K562 (cell line): ENCODE results near the gene R3HDM1. TPM values are rescaled to one million over a fixed set of nuclear protein-coding genes. Genes with fewer than 3 reads are reported as not detected.

Experiments
- DDX20 ChIP-seq: fragments of 450-650 bp; IDR thresholded peaks from 2 replicates; pipeline ENCODE4 v1.6.1; 2016; ENCODE audit warnings: missing genetic modification characterization, low read depth, mild to moderate bottlenecking, missing compliant biosample characterization, moderate library complexity
- HIVEP1 ChIP-seq: fragments of 250-450 bp; sonication (Bioruptor Pico); IDR thresholded peaks from 2 replicates; pipeline ENCODE4 v1.4.0; 2020; ENCODE audit warnings: mild to moderate bottlenecking
- JUNB ChIP-seq: fragments of 450-650 bp; formaldehyde crosslinking; conservative IDR thresholded peaks from 2 replicates; pipeline ENCODE4 v1.4.0; 2020; ENCODE audit warnings: mild to moderate bottlenecking
- KLF1 ChIP-seq: fragments of 450-650 bp; IDR thresholded peaks from 2 replicates; pipeline ENCODE4 v1.6.1; 2016; ENCODE audit warnings: missing genetic modification characterization, missing compliant biosample characterization
- LARP7 ChIP-seq: fragments of 450-650 bp; IDR thresholded peaks from 2 replicates; pipeline ENCODE4 v1.6.1; 2016
- polyA plus RNA-seq, 8 experiments: library from polyadenylated mRNA; depleted of rRNA in 4 of 8; stranded (reverse) in 5 of 8; unstranded in 3 of 8; fragments of >200 nt; fragmentation: Nextera tagmentation in 2 of 8; fragmentation: Illumina TruSeq in 1 of 8; extraction: Ambion mirVana in 2 of 8; extraction: Trizol in 1 of 8; gene quantifications; 2 replicates each; pipeline versions ENCODE4 v1.2.1 to v1.2.3, GENCODE V29; 2011 to 2014; ENCODE audit warnings: inconsistent platforms in 1 of 8, missing spikeins in 1 of 8
- total RNA-seq, 7 experiments: library from RNA; depleted of rRNA in 6 of 7; stranded (reverse); fragments of >200 nt in 6 of 7; fragmentation: Illumina TruSeq in 2 of 7; extraction: Trizol in 2 of 7; gene quantifications; 2 replicates each; pipeline versions ENCODE4 v1.2.1 to v1.2.3, GENCODE V29; 2011 to 2021; ENCODE audit warnings: low replicate concordance in 1 of 7
- TF ChIP-seq, protein P1 (sequence below), 2 experiments: IDR thresholded peaks in 1 of 2; conservative IDR thresholded peaks in 1 of 2; 2 replicates each; pipeline ENCODE4 v1.6.1; 2016; ENCODE audit warnings: low read depth in 2 of 2, mild to moderate bottlenecking in 1 of 2, missing compliant biosample characterization in 1 of 2, missing genetic modification characterization in 1 of 2, moderate library complexity in 1 of 2
- TF ChIP-seq, protein P2 (sequence below): fragments of 250-450 bp; sonication (Bioruptor Pico); IDR thresholded peaks from 2 replicates; pipeline ENCODE4 v1.4.0; 2020; ENCODE audit warnings: mild to moderate bottlenecking
- TF ChIP-seq, protein P3 (sequence below): fragments of 250-450 bp; sonication (Bioruptor Pico); IDR thresholded peaks from 2 replicates; pipeline ENCODE4 v1.8.0; 2021; ENCODE audit warnings: mild to moderate bottlenecking, moderate library complexity
- TF ChIP-seq, protein P4 (sequence below), 3 experiments: fragments of 200-800 bp in 1 of 3; fragments of 250-450 bp in 1 of 3; fragments of 450-650 bp in 1 of 3; sonication (Bioruptor Pico) in 1 of 3; sonication (Bioruptor generic) in 1 of 3; formaldehyde crosslinking in 1 of 3; IDR thresholded peaks; 2 replicates each; pipeline versions ENCODE4 v1.6.1 to v1.8.0; 2016 to 2022; ENCODE audit warnings: mild to moderate bottlenecking in 2 of 3, missing genetic modification characterization in 2 of 3, missing compliant biosample characterization in 1 of 3, moderate library complexity in 1 of 3
- TF ChIP-seq, protein P5 (sequence below): fragments of 250-450 bp; sonication (Bioruptor Pico); IDR thresholded peaks from 2 replicates; pipeline ENCODE4 v1.6.1; 2021; ENCODE audit warnings: mild to moderate bottlenecking
- TF ChIP-seq, protein P6 (sequence below): IDR thresholded peaks from 2 replicates; pipeline ENCODE4 v1.6.1; 2011; ENCODE audit not compliant: insufficient read length; ENCODE audit errors: extremely low read depth
- TF ChIP-seq, protein P7 (sequence below): fragments of 450-650 bp; conservative IDR thresholded peaks from 2 replicates; pipeline ENCODE4 v1.6.1; 2016; ENCODE audit warnings: missing genetic modification characterization, low read depth, mild to moderate bottlenecking, missing compliant biosample characterization, moderate library complexity

Gene R3HDM1
- total and polyA plus RNA-seq, 9 of the 15 experiments (the other 6 are each of a cell fraction or from before 2014, with no cell fraction given), result 12.4 to 89.4 (median 31.0) TPM

DNA sequence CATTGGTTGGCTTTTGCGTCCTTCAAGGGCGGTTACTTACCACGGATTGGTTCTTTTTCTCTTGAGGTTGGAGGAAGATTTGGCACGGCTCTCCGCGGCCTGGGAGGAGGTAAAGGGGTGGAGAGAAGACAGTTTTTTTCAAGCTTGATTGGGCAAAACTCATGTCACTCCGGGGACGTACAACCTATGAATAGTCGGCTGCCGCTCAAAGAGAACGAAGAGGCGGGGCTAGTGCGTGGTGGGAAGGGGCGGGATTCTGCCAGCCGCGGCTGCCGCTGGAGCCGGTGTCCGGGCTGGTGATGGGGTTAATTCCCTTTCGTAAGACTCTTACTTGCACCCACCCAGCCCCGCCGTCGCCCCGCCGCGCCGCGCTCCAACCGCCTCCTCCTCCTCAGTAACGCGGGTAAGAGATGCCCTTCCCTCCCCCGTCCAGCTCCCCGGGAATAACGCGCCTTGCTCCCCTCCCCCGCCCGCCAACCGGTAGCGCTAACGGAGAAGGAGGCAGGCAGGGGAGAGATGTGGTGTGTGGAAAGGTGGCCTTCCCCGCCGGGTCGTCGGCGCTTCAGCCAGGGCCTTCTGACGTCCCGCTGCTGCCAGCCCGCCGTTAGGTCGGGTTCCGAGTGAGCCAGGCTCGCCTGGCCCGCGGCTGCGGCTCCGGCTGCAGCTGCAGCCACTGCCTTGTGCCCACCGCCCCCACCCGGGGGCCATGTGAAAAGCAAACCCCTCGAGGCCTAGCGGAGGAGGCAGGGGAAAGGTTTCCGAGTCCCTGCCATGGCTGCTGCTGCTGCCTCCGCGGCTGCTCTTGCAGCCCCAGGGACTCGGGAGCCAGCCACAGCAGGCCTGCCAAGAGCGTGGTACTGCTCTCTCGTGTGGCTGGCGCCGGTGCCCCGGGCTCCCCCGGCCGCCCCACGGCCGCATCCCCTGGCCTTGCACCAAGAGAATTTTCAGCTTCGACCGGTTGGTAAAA is at the start of gene R3HDM1 (continued):
- TF ChIP-seq, protein P1, sequence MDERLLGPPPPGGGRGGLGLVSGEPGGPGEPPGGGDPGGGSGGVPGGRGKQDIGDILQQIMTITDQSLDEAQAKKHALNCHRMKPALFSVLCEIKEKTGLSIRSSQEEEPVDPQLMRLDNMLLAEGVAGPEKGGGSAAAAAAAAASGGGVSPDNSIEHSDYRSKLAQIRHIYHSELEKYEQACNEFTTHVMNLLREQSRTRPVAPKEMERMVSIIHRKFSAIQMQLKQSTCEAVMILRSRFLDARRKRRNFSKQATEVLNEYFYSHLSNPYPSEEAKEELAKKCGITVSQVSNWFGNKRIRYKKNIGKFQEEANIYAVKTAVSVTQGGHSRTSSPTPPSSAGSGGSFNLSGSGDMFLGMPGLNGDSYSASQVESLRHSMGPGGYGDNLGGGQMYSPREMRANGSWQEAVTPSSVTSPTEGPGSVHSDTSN (CRISPR knock-in tag; IDR thresholded peaks at IDR 0.05; ENCODE audit: low read depth), result peak; percentile 94
- TF ChIP-seq, protein P1 (tag; conservative IDR thresholded peaks at IDR 0.05; ENCODE audit: low read depth), result peak; percentile 100
- TF ChIP-seq DDX20 (no peak), KLF1 (tag) (no peak), LARP7 (no peak), JUNB (no peak), HIVEP1 (CRISPR knock-in tag) (no peak)
- TF ChIP-seq, protein P2, sequence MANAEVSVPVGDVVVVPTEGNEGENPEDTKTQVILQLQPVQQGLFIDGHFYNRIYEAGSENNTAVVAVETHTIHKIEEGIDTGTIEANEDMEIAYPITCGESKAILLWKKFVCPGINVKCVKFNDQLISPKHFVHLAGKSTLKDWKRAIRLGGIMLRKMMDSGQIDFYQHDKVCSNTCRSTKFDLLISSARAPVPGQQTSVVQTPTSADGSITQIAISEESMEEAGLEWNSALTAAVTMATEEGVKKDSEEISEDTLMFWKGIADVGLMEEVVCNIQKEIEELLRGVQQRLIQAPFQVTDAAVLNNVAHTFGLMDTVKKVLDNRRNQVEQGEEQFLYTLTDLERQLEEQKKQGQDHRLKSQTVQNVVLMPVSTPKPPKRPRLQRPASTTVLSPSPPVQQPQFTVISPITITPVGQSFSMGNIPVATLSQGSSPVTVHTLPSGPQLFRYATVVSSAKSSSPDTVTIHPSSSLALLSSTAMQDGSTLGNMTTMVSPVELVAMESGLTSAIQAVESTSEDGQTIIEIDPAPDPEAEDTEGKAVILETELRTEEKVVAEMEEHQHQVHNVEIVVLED (CRISPR knock-in tag), result no peak
- TF ChIP-seq, protein P3, sequence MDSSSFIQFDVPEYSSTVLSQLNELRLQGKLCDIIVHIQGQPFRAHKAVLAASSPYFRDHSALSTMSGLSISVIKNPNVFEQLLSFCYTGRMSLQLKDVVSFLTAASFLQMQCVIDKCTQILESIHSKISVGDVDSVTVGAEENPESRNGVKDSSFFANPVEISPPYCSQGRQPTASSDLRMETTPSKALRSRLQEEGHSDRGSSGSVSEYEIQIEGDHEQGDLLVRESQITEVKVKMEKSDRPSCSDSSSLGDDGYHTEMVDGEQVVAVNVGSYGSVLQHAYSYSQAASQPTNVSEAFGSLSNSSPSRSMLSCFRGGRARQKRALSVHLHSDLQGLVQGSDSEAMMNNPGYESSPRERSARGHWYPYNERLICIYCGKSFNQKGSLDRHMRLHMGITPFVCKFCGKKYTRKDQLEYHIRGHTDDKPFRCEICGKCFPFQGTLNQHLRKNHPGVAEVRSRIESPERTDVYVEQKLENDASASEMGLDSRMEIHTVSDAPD (CRISPR knock-in tag), result no peak
- TF ChIP-seq, protein P4, sequence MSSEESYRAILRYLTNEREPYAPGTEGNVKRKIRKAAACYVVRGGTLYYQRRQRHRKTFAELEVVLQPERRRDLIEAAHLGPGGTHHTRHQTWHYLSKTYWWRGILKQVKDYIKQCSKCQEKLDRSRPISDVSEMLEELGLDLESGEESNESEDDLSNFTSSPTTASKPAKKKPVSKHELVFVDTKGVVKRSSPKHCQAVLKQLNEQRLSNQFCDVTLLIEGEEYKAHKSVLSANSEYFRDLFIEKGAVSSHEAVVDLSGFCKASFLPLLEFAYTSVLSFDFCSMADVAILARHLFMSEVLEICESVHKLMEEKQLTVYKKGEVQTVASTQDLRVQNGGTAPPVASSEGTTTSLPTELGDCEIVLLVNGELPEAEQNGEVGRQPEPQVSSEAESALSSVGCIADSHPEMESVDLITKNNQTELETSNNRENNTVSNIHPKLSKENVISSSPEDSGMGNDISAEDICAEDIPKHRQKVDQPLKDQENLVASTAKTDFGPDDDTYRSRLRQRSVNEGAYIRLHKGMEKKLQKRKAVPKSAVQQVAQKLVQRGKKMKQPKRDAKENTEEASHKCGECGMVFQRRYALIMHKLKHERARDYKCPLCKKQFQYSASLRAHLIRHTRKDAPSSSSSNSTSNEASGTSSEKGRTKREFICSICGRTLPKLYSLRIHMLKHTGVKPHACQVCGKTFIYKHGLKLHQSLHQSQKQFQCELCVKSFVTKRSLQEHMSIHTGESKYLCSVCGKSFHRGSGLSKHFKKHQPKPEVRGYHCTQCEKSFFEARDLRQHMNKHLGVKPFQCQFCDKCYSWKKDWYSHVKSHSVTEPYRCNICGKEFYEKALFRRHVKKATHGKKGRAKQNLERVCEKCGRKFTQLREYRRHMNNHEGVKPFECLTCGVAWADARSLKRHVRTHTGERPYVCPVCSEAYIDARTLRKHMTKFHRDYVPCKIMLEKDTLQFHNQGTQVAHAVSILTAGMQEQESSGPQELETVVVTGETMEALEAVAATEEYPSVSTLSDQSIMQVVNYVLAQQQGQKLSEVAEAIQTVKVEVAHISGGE (CRISPR knock-in tag; IDR thresholded peaks at IDR 0.05), result no peak
- TF ChIP-seq, protein P5, sequence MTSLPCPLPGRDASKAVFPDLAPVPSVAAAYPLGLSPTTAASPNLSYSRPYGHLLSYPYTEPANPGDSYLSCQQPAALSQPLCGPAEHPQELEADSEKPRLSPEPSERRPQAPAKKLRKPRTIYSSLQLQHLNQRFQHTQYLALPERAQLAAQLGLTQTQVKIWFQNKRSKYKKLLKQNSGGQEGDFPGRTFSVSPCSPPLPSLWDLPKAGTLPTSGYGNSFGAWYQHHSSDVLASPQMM, result no peak
- TF ChIP-seq, protein P6, sequence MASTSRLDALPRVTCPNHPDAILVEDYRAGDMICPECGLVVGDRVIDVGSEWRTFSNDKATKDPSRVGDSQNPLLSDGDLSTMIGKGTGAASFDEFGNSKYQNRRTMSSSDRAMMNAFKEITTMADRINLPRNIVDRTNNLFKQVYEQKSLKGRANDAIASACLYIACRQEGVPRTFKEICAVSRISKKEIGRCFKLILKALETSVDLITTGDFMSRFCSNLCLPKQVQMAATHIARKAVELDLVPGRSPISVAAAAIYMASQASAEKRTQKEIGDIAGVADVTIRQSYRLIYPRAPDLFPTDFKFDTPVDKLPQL, result no peak
- TF ChIP-seq, protein P7, sequence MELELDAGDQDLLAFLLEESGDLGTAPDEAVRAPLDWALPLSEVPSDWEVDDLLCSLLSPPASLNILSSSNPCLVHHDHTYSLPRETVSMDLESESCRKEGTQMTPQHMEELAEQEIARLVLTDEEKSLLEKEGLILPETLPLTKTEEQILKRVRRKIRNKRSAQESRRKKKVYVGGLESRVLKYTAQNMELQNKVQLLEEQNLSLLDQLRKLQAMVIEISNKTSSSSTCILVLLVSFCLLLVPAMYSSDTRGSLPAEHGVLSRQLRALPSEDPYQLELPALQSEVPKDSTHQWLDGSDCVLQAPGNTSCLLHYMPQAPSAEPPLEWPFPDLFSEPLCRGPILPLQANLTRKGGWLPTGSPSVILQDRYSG (tag), result no peak
